WI38 (cell line): ENCODE results near the gene EFNA5.
"Not testable (repeated sequence)": the region's sequence is repeated elsewhere in the genome, so short reads cannot be mapped to it uniquely, and the experiment has no call there.

Source experiments
- H3K4me3 ChIP-seq: 2 replicates; pipeline ENCODE4 v1.5.1; 2011; ENCODE audit warnings: low read depth, mild to moderate bottlenecking, control low read depth, low read length
- CTCF ChIP-seq: IDR thresholded peaks from 2 replicates; pipeline ENCODE4 v1.5.1; 2012; ENCODE audit warnings: low read depth, mild to moderate bottlenecking, control low read depth, low read length

The EFNA5 gene

GRCh38 chr5:107459605-107460004 lies 211.1 kb downstream of the EFNA5 start:
- TF ChIP-seq CTCF, result no peak
- no peak overlapping the region for H3K4me3 ChIP-seq

GRCh38 chr5:107458322-107458721 lies 212.4 kb downstream of the EFNA5 start:
- TF ChIP-seq CTCF, result no peak
- H3K4me3 ChIP-seq, result no peak overlapping the region

- no peak overlapping the region for H3K4me3 ChIP-seq
- TF ChIP-seq CTCF, result no peak
Measured at GRCh38 chr5:107457881-107458280, 212.9 kb downstream of the EFNA5 start.

GRCh38 chr5:107457138-107457537 lies 213.6 kb downstream of the EFNA5 start:
- no peak for TF ChIP-seq CTCF
- H3K4me3 ChIP-seq, result no peak overlapping the region

- no peak for TF ChIP-seq CTCF
Measured at GRCh38 chr5:107456281-107456715, 214.4 kb downstream of the EFNA5 start.

GRCh38 chr5:107455111-107455544 lies 215.6 kb downstream of the EFNA5 start:
- no peak for TF ChIP-seq CTCF
- no peak overlapping the region for H3K4me3 ChIP-seq

More at GRCh38 chr5:107456281-107456715, 214.4 kb downstream of the EFNA5 start:
- H3K4me3 ChIP-seq, result no peak overlapping the region

GRCh38 chr5:107451827-107452226 lies 218.9 kb downstream of the EFNA5 start:
- not testable (repeated sequence) for H3K4me3 ChIP-seq

GRCh38 chr5:107451028-107451427 lies 219.7 kb downstream of the EFNA5 start:
- no peak for TF ChIP-seq CTCF
- no peak overlapping the region for H3K4me3 ChIP-seq
